PC-3 (cell line): Measurements from ENCODE around the gene DEPP1. TPM values are rescaled to one million over a fixed set of nuclear protein-coding genes. Genes with fewer than 3 reads are reported as not detected.

Experiments
- ATAC-seq: fragments of 200-7000 bp; cut with Tn5 transposase; 2 replicates; pipeline ENCODE4 v1.9.1; 2020; ENCODE audit warnings: mild to moderate bottlenecking, moderate library complexity
- BruUV-seq: library from RNA; stranded (reverse); fragments of 400-500 nt; replicated peaks from 2 replicates; lab custom pipeline; 2021; lab: Mats Ljungman, UMichigan
- CTCF ChIA-PET: fragments of 300-600 bp; sonication (Branson Sonifier 250); formaldehyde crosslinking; loops from one replicate; lab custom pipeline; 2022; ENCODE audit warnings: antibody characterized with exemption; lab: Charles Lee
- POLR2A ChIA-PET: fragments of 300-600 bp; sonication (Branson Sonifier 250); formaldehyde crosslinking; loops from one replicate; lab custom pipeline; 2022; ENCODE audit warnings: antibody characterized with exemption; ENCODE audit not compliant: unreplicated experiment; lab: Charles Lee
- DNase-seq: peaks from one replicate; pipeline ENCODE4 v3.0.0-alpha.2; 2015
- H2AFZ ChIP-seq: fragments of 300-600 bp; sonication (generic); 2 replicates; pipeline ENCODE4 v1.6.0; 2016; ENCODE audit warnings: antibody characterized with exemption, low read length
- H3F3A ChIP-seq: fragments of 300-600 bp; sonication (generic); one replicate; pipeline ENCODE4 v1.6.0; 2017; ENCODE audit warnings: antibody characterized with exemption, low read length, control low read depth, mild to moderate bottlenecking; ENCODE audit not compliant: unreplicated experiment
- H3K27ac ChIP-seq: fragments of 300-600 bp; sonication (generic); 2 replicates; pipeline ENCODE4 v1.5.1; 2016; ENCODE audit warnings: mild to moderate bottlenecking, low read length
- H3K27me3 ChIP-seq: fragments of 300-600 bp; sonication (generic); 2 replicates; pipeline ENCODE4 v1.6.1; 2016; ENCODE audit warnings: low read length, mixed read lengths
- H3K36me3 ChIP-seq: fragments of 300-600 bp; sonication (generic); 2 replicates; pipeline ENCODE4 v1.6.1; 2016; ENCODE audit warnings: low read depth, mixed run types, low read length, mixed read lengths
- H3K4me1 ChIP-seq: fragments of 300-600 bp; sonication (generic); 2 replicates; pipeline ENCODE4 v1.5.1; 2016; ENCODE audit warnings: low read length; ENCODE audit not compliant: insufficient read depth
- H3K4me2 ChIP-seq: fragments of 300-600 bp; sonication (generic); 2 replicates; pipeline ENCODE4 v1.6.0; 2016; ENCODE audit warnings: low read length
- H3K4me3 ChIP-seq: fragments of 300-600 bp; sonication (generic); 2 replicates; pipeline ENCODE4 v1.5.1; 2016; ENCODE audit warnings: mild to moderate bottlenecking, low read length, mixed read lengths
- H3K79me2 ChIP-seq: fragments of 300-600 bp; sonication (generic); 2 replicates; pipeline ENCODE4 v1.6.1; 2017; ENCODE audit warnings: low read length, mixed read lengths
- H3K9ac ChIP-seq: fragments of 300-600 bp; sonication (generic); 2 replicates; pipeline ENCODE4 v1.6.0; 2016; ENCODE audit warnings: mild to moderate bottlenecking, low read length
- H3K9me2 ChIP-seq: fragments of 300-600 bp; sonication (generic); replicated peaks from 2 replicates; pipeline ENCODE4 v1.6.1; 2016; ENCODE audit warnings: mixed run types, low read length, mixed read lengths
- H3K9me3 ChIP-seq: fragments of 300-600 bp; sonication (generic); 2 replicates; pipeline ENCODE4 v1.6.1; 2016; ENCODE audit warnings: low read length, mixed read lengths
- H4K20me1 ChIP-seq: fragments of 300-600 bp; sonication (generic); 2 replicates; pipeline ENCODE4 v1.6.1; 2016; ENCODE audit warnings: low read length, mixed read lengths
- CTCF ChIP-seq: fragments of 300-600 bp; sonication (generic); conservative IDR thresholded peaks from 2 replicates; pipeline ENCODE4 v1.5.1; 2017; ENCODE audit warnings: antibody characterized with exemption, low read depth, mild to moderate bottlenecking, low read length
- EZH2 ChIP-seq: fragments of 300-600 bp; sonication (generic); IDR thresholded peaks from one replicate; pipeline ENCODE4 v1.6.1; 2017; ENCODE audit warnings: antibody characterized with exemption, mild to moderate bottlenecking, low read length; ENCODE audit not compliant: unreplicated experiment
- EZH2phosphoT487 ChIP-seq: fragments of 300-600 bp; sonication (generic); IDR thresholded peaks from 2 replicates; pipeline ENCODE4 v1.6.1; 2018; ENCODE audit warnings: mild to moderate bottlenecking, antibody characterized with exemption, low read length, borderline replicate concordance
- intact Hi-C: fragments of 100-400 bp; cut with micrococcal nuclease; formaldehyde crosslinking; loops from 2 replicates; pipeline ENCODE4 v1.9.0; 2023
- total RNA-seq: library from RNA; depleted of rRNA; stranded (reverse); fragments of >200 nt; gene quantifications from 2 replicates; pipeline ENCODE4 v1.2.3, GENCODE V29; 2014

DEPP1 gene
- total RNA-seq, 1 experiment from 2014 or later, result 9.0 TPM

DNA sequence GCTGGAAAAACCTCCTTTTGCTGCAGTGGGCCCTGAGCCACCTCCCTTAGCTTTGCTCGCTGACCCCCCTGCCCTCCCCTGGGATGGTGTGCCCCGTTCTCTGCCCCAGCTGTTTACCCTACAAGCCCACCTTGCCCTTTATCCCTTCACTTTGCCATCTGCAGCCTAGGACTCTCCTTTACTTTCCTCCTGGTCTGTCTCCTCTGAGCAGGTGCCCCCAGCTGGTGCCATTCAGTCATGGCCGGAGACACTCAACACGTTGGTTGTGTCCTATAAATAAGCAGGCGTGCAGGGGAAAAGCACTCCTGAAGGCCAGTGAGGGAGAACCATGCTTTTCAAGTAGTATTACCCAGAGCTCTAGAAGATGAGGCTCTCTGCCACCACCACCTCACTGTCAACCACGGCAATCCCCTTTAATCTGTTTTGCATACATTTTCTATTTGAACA lies 12.9 kb downstream of the DEPP1 start:
- no TSS peak for BruUV-seq
- DNase-seq (no peak), ATAC-seq (no peak)
- Histone ChIP-seq H3K9ac (no peak overlapping the region), H3K9me2 (no peaks in the 10 kb centered on the region), H3K79me2 (no peaks in the 10 kb centered on the region), H3K9me3 (no peaks in the 10 kb centered on the region), H3K27ac (no peak overlapping the region), H3K4me2 (no peak overlapping the region), H2AFZ (no peak overlapping the region), H3K36me3 (no peaks in the 10 kb centered on the region), H3K27me3 (no peaks in the 10 kb centered on the region), H3K4me3 (no peak overlapping the region), H4K20me1 (no peaks in the 10 kb centered on the region), H3K4me1 (no peaks in the 10 kb centered on the region), H3F3A (no peaks in the 10 kb centered on the region)
- POLR2A ChIA-PET, result no interaction called here
- intact Hi-C loops, result no loop called here
- CTCF ChIA-PET, result no interaction called here
- TF ChIP-seq CTCF (no peak), EZH2phosphoT487 (no peak), EZH2 (no peak)

DNA sequence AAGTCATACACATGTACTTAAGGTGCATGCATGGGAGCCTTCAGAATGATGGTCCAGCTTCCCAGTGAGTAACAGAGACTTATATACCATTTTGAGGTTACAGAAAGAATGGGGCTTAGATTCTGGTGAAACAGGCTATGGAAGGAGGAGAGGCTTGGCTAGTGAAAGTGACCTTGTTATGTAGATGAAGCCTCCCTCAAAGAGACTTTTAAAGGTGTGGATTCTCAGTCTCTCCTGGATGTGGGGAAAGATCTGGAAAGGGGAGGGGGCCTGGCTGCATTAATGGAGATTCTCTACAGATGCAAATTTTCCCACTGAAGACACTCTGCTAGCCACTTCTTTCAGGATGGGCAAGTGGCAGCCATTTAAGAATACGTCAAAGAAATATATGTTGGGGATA lies 13.5 kb downstream of the DEPP1 start:
- Histone ChIP-seq H3K4me1 (no peaks in the 10 kb centered on the region), H3F3A (no peaks in the 10 kb centered on the region), H3K79me2 (no peaks in the 10 kb centered on the region), H3K36me3 (no peaks in the 10 kb centered on the region), H4K20me1 (no peaks in the 10 kb centered on the region), H3K27me3 (no peaks in the 10 kb centered on the region), H2AFZ (no peak overlapping the region), H3K4me2 (no peak overlapping the region), H3K27ac (no peak overlapping the region), H3K9ac (no peak overlapping the region), H3K9me2 (no peaks in the 10 kb centered on the region), H3K9me3 (no peaks in the 10 kb centered on the region), H3K4me3 (no peak overlapping the region)
- no peak for ATAC-seq
- CTCF ChIA-PET, result no interaction called here
- intact Hi-C loops, result no loop called here
- DNase-seq, result no peak
- TF ChIP-seq EZH2, result no peak
- no peak for TF ChIP-seq CTCF
- TF ChIP-seq EZH2phosphoT487, result no peak
- POLR2A ChIA-PET, result no interaction called here
- no TSS peak for BruUV-seq

DNA sequence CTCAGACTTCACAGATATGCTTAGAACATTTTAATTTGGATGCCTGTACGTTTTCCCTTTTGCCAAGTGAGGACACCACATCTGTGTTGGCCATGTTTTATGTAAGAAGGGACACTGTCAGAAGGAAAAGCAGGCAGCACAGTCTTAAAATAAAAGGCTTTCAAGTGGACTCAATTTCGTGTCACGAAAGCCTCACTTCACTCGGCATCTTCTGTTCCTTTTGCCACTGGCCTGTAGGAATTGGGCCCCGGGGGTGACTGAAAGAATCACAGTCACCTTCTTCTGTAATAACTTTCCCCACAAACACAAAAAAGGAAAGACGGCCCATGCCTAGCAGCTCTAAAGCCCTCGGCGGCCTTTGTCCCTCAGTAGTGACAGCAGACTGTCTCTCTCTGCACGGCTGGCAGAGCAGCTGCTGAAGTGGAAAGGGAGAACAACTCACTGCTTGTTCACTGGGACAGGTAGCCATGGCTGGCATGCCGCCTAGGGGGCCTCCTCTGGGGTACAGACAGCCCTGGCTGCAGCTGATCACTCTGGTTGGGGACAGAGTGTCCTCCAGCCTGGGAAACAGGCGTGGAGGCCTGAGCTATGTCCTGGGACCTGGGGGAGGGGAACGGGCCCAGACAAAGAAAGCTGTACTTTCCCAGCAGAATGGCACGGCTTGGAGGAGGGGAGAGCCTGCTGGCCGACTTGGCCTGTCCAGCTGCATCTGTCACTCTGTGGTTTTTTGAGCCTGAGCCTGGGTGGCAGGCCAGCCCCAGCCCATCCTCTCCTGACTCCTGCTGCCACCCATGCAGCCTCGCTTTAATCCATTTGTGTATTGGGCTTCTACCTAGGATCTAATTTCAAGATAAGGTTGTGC lies 14.6 kb downstream of the DEPP1 start:
- Histone ChIP-seq H3K27me3 (no peaks in the 10 kb centered on the region), H4K20me1 (no peaks in the 10 kb centered on the region), H3K4me3 (no peak overlapping the region), H3K9me2 (no peaks in the 10 kb centered on the region), H3K4me2 (no peak overlapping the region), H3F3A (no peaks in the 10 kb centered on the region), H2AFZ (no peak overlapping the region), H3K27ac (no peak overlapping the region), H3K36me3 (no peaks in the 10 kb centered on the region), H3K9me3 (no peaks in the 10 kb centered on the region), H3K4me1 (0 out of 2 replicates have a peak, but pooled peaks cover 4% of the 10 kb centered on the region), H3K9ac (no peak overlapping the region), H3K79me2 (peaks cover 2% of the 10 kb centered on the region)
- DNase-seq (no peak), ATAC-seq (no peak)
- CTCF ChIA-PET, result interaction anchor here (0.6 kb wide), 1 partner anchor 97 kb away, joined by 5 read pairs; no protein-coding TSS in a partner anchor
- TF ChIP-seq EZH2 (no peak), CTCF (0 out of 2 replicates have a peak, but pooled peaks have one; percentile 10), EZH2phosphoT487 (no peak)
- intact Hi-C loops, result no loop called here
- POLR2A ChIA-PET, result interaction anchor here (0.7 kb wide), 1 partner anchor 1332 kb away, joined by 3 read pairs; no protein-coding TSS in a partner anchor
- no TSS peak for BruUV-seq
